ENCODE measurements around the gene CCDC137. TPM values are rescaled to one million over a fixed set of nuclear protein-coding genes. Genes with fewer than 3 reads are reported as not detected.
A peak's percentile ranks its signal among the peaks of the same experiment; 100 is the strongest.

Gene CCDC137
- total and polyA plus RNA-seq, 2 of the 13 experiments (the other 11 are each of a cell fraction or from before 2014, with no cell fraction given), result 14.6 to 39.1 TPM

DNA sequence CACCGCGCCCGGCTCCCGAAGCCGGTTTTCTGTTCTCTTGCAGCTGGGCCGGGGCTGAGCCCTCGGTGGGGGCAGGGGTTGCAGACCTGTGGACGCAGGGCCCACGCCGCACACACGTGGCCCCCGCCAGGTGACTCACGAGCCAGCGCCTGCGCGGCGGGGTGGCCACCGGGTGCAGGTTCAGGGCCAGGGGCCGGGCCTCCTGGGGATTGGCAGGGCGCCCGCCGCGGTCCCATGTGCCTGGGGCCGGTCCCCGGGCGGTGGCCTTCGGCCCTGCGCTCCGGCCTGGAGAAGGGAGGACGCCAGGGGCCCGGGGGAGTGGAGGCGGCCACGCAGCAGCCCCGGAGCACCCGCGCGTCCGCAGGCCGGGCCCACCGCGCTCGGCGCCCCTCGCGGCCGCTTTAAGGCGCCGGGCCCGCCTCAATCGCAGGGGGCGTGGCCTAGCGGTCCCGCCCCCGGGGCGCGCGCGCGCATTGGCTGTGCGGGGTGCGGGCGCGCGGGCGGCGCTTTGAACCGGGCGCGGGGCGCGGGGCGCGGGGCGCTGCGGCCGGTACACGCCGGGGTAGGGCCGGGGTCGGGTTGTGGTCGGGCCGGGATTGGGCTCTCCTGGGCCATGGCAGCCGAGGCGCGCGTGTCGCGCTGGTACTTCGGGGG, 45.4 kb downstream of the CCDC137 start, which contains the start of gene SLC25A10 (continued):
- TF ChIP-seq, protein P1, sequence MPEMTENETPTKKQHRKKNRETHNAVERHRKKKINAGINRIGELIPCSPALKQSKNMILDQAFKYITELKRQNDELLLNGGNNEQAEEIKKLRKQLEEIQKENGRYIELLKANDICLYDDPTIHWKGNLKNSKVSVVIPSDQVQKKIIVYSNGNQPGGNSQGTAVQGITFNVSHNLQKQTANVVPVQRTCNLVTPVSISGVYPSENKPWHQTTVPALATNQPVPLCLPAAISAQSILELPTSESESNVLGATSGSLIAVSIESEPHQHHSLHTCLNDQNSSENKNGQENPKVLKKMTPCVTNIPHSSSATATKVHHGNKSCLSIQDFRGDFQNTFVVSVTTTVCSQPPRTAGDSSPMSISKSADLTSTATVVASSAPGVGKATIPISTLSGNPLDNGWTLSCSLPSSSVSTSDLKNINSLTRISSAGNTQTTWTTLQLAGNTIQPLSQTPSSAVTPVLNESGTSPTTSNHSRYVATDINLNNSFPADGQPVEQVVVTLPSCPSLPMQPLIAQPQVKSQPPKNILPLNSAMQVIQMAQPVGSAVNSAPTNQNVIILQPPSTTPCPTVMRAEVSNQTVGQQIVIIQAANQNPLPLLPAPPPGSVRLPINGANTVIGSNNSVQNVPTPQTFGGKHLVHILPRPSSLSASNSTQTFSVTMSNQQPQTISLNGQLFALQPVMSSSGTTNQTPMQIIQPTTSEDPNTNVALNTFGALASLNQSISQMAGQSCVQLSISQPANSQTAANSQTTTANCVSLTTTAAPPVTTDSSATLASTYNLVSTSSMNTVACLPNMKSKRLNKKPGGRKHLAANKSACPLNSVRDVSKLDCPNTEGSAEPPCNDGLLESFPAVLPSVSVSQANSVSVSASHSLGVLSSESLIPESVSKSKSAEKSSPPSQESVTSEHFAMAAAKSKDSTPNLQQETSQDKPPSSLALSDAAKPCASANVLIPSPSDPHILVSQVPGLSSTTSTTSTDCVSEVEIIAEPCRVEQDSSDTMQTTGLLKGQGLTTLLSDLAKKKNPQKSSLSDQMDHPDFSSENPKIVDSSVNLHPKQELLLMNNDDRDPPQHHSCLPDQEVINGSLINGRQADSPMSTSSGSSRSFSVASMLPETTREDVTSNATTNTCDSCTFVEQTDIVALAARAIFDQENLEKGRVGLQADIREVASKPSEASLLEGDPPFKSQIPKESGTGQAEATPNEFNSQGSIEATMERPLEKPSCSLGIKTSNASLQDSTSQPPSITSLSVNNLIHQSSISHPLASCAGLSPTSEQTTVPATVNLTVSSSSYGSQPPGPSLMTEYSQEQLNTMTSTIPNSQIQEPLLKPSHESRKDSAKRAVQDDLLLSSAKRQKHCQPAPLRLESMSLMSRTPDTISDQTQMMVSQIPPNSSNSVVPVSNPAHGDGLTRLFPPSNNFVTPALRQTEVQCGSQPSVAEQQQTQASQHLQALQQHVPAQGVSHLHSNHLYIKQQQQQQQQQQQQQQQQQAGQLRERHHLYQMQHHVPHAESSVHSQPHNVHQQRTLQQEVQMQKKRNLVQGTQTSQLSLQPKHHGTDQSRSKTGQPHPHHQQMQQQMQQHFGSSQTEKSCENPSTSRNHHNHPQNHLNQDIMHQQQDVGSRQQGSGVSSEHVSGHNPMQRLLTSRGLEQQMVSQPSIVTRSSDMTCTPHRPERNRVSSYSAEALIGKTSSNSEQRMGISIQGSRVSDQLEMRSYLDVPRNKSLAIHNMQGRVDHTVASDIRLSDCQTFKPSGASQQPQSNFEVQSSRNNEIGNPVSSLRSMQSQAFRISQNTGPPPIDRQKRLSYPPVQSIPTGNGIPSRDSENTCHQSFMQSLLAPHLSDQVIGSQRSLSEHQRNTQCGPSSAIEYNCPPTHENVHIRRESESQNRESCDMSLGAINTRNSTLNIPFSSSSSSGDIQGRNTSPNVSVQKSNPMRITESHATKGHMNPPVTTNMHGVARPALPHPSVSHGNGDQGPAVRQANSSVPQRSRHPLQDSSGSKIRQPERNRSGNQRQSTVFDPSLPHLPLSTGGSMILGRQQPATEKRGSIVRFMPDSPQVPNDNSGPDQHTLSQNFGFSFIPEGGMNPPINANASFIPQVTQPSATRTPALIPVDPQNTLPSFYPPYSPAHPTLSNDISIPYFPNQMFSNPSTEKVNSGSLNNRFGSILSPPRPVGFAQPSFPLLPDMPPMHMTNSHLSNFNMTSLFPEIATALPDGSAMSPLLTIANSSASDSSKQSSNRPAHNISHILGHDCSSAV (CRISPR knock-in tag; IDR thresholded peaks at IDR 0.05; ENCODE audit: borderline replicate concordance), result peak; percentile 92; the same call in 1 of the 2 replicates
- TF ChIP-seq ZNF232 (CRISPR knock-in tag; IDR thresholded peaks at IDR 0.05; ENCODE audit: borderline replicate concordance) (peak; percentile 99), THAP11 (CRISPR knock-in tag; IDR thresholded peaks at IDR 0.05) (peak; percentile 88), ZNF230 (CRISPR knock-in tag; IDR thresholded peaks at IDR 0.05) (peak; percentile 95; the same call in 1 of the 2 replicates), DNMT1 (CRISPR knock-in tag; IDR thresholded peaks at IDR 0.05) (peak; percentile 81), ATAD3A (CRISPR knock-in tag; IDR thresholded peaks at IDR 0.05) (peak; percentile 62; the same call in 1 of the 2 replicates), ZBTB3 (CRISPR knock-in tag; IDR thresholded peaks at IDR 0.05; ENCODE audit: borderline replicate concordance, low read depth) (peak; percentile 93; the same call in 1 of the 2 replicates), ZKSCAN8 (CRISPR knock-in tag; IDR thresholded peaks at IDR 0.05; ENCODE audit: borderline replicate concordance) (peak; percentile 88; the same call in 1 of the 2 replicates), RARG (CRISPR knock-in tag; IDR thresholded peaks at IDR 0.05; ENCODE audit: low read depth) (0 out of 2 replicates have a peak, but pooled peaks have one; percentile 69), ZNF776 (CRISPR knock-in tag; IDR thresholded peaks at IDR 0.05) (peak; percentile 99), TEAD2 (CRISPR knock-in tag; IDR thresholded peaks at IDR 0.05) (peak; percentile 97), ZNF34 (CRISPR knock-in tag; IDR thresholded peaks at IDR 0.05; ENCODE audit: borderline replicate concordance) (no peak; the same call in 1 of the 2 replicates), RELA (CRISPR knock-in tag; IDR thresholded peaks at IDR 0.05) (0 out of 2 replicates have a peak, but pooled peaks have one; percentile 84), PCBP2 (optimal IDR thresholded peaks at IDR 0.05; ENCODE audit: low read depth, low read length, poor library complexity, severe bottlenecking) (no peak), SP4 (CRISPR knock-in tag; IDR thresholded peaks at IDR 0.05) (peak; percentile 86)
- TF ChIP-seq, protein P2, sequence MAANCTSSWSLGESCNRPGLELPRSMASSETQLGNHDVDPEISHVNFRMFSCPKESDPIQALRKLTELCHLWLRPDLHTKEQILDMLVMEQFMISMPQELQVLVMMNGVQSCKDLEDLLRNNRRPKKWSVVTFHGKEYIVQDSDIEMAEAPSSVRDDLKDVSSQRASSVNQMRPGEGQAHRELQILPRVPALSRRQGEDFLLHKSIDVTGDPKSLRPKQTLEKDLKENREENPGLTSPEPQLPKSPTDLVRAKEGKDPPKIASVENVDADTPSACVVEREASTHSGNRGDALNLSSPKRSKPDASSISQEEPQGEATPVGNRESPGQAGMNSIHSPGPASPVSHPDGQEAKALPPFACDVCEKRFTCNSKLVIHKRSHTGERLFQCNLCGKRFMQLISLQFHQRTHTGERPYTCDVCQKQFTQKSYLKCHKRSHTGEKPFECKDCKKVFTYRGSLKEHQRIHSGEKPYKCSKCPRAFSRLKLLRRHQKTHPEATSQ (CRISPR knock-in tag; IDR thresholded peaks at IDR 0.05; ENCODE audit: borderline replicate concordance), result peak; percentile 93; the same call in 1 of the 2 replicates
- TF ChIP-seq, protein P3, sequence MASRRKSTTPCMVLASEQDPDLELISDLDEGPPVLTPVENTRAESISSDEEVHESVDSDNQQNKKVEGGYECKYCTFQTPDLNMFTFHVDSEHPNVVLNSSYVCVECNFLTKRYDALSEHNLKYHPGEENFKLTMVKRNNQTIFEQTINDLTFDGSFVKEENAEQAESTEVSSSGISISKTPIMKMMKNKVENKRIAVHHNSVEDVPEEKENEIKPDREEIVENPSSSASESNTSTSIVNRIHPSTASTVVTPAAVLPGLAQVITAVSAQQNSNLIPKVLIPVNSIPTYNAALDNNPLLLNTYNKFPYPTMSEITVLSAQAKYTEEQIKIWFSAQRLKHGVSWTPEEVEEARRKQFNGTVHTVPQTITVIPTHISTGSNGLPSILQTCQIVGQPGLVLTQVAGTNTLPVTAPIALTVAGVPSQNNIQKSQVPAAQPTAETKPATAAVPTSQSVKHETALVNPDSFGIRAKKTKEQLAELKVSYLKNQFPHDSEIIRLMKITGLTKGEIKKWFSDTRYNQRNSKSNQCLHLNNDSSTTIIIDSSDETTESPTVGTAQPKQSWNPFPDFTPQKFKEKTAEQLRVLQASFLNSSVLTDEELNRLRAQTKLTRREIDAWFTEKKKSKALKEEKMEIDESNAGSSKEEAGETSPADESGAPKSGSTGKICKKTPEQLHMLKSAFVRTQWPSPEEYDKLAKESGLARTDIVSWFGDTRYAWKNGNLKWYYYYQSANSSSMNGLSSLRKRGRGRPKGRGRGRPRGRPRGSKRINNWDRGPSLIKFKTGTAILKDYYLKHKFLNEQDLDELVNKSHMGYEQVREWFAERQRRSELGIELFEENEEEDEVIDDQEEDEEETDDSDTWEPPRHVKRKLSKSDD (CRISPR knock-in tag; IDR thresholded peaks at IDR 0.05; ENCODE audit: low read depth), result peak; percentile 90
